Hepatocyte (in vitro differentiated cells): ENCODE results near the gene CCDC174. TPM values are rescaled to one million over a fixed set of nuclear protein-coding genes. Genes with fewer than 3 reads are reported as not detected.

ENCODE experiments used
- DNase-seq: peaks from one replicate; pipeline ENCODE4 v3.0.0-alpha.2; 2016; ENCODE audit warnings: low spot score
- H2AFZ ChIP-seq: fragments of 200-600 bp; sonication (generic); 2 replicates; pipeline ENCODE4 v1.6.0; 2016; ENCODE audit warnings: antibody characterized with exemption, mild to moderate bottlenecking
- H3K27ac ChIP-seq: fragments of 200-600 bp; sonication (generic); 2 replicates; pipeline ENCODE4 v1.5.1; 2016; ENCODE audit warnings: mild to moderate bottlenecking
- H3K27me3 ChIP-seq: fragments of 200-600 bp; sonication (generic); 2 replicates; pipeline ENCODE4 v1.6.1; 2016
- H3K36me3 ChIP-seq: fragments of 200-600 bp; sonication (generic); replicated peaks from 2 replicates; pipeline ENCODE4 v1.5.1; 2016; ENCODE audit warnings: low read depth; ENCODE audit not compliant: insufficient read depth
- H3K4me1 ChIP-seq: fragments of 200-600 bp; sonication (generic); 2 replicates; pipeline ENCODE4 v1.5.1; 2016; ENCODE audit warnings: mild to moderate bottlenecking, moderate library complexity; ENCODE audit not compliant: insufficient read depth
- H3K4me2 ChIP-seq: fragments of 200-600 bp; sonication (generic); 2 replicates; pipeline ENCODE4 v1.6.0; 2016
- H3K4me3 ChIP-seq: fragments of 200-600 bp; sonication (generic); 2 replicates; pipeline ENCODE4 v1.5.1; 2016; ENCODE audit warnings: mild to moderate bottlenecking
- H3K79me2 ChIP-seq: fragments of 200-600 bp; sonication (generic); 2 replicates; pipeline ENCODE4 v1.6.0; 2017; ENCODE audit warnings: mild to moderate bottlenecking
- H3K9me2 ChIP-seq: fragments of 200-600 bp; sonication (generic); replicated peaks from 2 replicates; pipeline ENCODE4 v1.6.0; 2017; ENCODE audit warnings: mild to moderate bottlenecking; ENCODE audit not compliant: insufficient read depth
- H3K9me3 ChIP-seq: fragments of 200-600 bp; sonication (generic); 2 replicates; pipeline ENCODE4 v1.5.1; 2016; ENCODE audit warnings: low read depth, mild to moderate bottlenecking
- H4K20me1 ChIP-seq: fragments of 200-600 bp; sonication (generic); 2 replicates; pipeline ENCODE4 v1.6.0; 2016; ENCODE audit warnings: mild to moderate bottlenecking; ENCODE audit not compliant: insufficient read depth, poor library complexity, severe bottlenecking
- CTCF ChIP-seq: fragments of 200-600 bp; sonication (generic); IDR thresholded peaks from 2 replicates; pipeline ENCODE4 v1.5.1; 2016; ENCODE audit warnings: antibody characterized with exemption, mild to moderate bottlenecking; ENCODE audit not compliant: poor library complexity
- EZH2 ChIP-seq: fragments of 200-600 bp; sonication (generic); IDR thresholded peaks from 2 replicates; pipeline ENCODE4 v1.6.1; 2016; ENCODE audit warnings: antibody characterized with exemption, mild to moderate bottlenecking, borderline replicate concordance
- EZH2phosphoT487 ChIP-seq: fragments of 200-600 bp; sonication (generic); IDR thresholded peaks from one replicate; pipeline ENCODE4 v1.6.1; 2018; ENCODE audit warnings: antibody characterized with exemption, mild to moderate bottlenecking, low read depth, moderate library complexity; ENCODE audit not compliant: unreplicated experiment, severe bottlenecking
- WGBS: methylation state at CpG from one replicate; pipeline ENCODE4 v1.1.6; 2016; ENCODE audit warnings: low lambda C conversion rate; ENCODE audit errors: missing lambda C conversion rate; 5-methylcytosine and 5-hydroxymethylcytosine counted together
- polyA plus RNA-seq: library from polyadenylated mRNA; unstranded; fragments of >200 nt; fragmentation: Nextera tagmentation; extraction: Ambion mirVana; gene quantifications from 2 replicates; pipeline ENCODE4 v1.2.1, GENCODE V29; 2016
- total RNA-seq: library from RNA; depleted of rRNA; stranded (reverse); fragments of >200 nt; gene quantifications from 2 replicates; pipeline ENCODE4 v1.2.3, GENCODE V29; 2014

The CCDC174 gene
- total and polyA plus RNA-seq, 2 experiments from 2014 or later = 18.6 to 23.6 TPM

DNA sequence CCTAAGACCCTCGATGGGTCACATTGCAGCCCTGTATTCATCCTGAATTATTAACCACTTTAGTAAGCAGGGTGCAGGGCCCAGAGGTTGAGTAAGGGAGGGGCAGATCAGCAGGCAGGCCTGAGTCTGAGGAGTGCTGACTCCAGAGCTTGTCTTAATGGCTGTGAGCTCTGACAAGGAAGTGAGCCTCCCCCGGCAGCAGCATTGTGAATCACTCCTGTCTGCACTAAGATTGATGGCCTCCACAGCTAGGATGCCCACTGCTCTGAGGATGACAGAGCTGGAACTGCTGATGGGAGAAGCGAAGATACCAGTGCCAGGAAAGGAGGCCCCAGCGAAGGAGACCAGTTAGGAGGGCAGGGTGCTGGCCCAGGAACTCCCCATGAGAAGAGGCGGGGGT is 46.5 kb upstream of the CCDC174 start:
- no peak for TF ChIP-seq EZH2phosphoT487
- no peak for TF ChIP-seq CTCF
- no peak for TF ChIP-seq EZH2

DNA sequence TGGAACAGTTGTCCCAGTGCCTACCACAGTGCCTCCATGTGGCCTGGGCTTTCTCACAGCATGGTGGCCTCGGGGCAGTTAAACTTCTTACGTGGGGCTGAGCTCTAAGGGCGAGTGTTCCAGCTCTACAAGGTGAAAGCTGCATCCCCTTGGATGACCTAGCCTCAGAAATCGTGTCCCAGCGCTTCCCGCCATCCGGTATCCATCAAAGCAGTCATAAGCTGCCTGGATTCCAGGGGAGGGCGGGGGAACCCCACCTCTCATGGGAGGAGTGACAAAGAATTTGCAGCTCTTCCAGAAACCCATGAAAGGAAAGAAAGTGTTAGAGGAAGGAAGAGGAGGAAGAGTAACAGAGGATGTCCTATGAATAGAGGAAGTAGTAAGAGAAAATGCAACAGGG is 45.8 kb upstream of the CCDC174 start:
- peaks cover 36% of the 10 kb centered on the region for H3K27me3 ChIP-seq

More for the DNA sequence above, 46.5 kb upstream of the CCDC174 start:
- DNase-seq = peak; percentile 46
- no peaks in the 10 kb centered on the region for H3K9me3 ChIP-seq
- no peak overlapping the region for H3K4me2 ChIP-seq
- H3K4me1 ChIP-seq = peaks cover 8% of the 10 kb centered on the region
- no peak overlapping the region for H2AFZ ChIP-seq
- no peaks in the 10 kb centered on the region for H3K79me2 ChIP-seq
- no peaks in the 10 kb centered on the region for H3K9me2 ChIP-seq
- H3K27me3 ChIP-seq = peaks cover 41% of the 10 kb centered on the region
- no peak overlapping the region for H3K27ac ChIP-seq
- 78% methylated on average over 5 of the region's 5 CpGs for WGBS
- no peaks in the 10 kb centered on the region for H4K20me1 ChIP-seq
- H3K36me3 ChIP-seq = no peaks in the 10 kb centered on the region
- H3K4me3 ChIP-seq = no peak overlapping the region

DNA sequence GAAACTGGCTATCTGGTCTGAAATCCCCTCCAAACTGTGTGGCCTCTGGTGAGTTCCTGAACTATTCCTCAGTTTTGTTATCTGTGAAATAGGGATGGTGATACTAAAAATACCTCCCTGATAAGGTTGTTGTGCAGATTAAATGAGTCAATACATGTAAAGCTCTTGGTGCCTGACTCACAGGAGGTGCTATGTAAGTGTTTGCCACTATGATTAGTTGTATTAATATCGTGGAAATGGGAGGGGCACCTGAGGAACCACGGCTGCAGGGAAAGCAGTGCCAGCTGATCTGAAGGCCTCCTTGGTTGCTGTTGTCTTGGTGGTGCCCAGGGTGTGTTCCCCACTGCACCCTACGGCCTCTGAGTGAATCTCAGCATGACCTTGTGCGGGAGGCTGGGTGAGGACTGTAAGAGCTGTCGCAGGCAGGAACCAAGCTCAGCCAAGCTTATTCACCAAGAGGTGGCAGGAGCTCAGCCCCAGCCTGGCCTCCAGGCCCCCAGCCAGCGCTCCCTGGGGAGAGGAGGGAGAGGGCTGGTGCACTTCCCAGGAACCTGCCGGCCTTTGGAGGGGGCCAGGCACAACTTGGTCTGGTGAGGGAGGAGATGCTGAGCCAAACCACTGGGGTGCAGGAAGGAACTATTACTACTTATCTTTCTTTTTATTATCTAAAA is 44.8 kb upstream of the CCDC174 start:
- no peak overlapping the region for H2AFZ ChIP-seq
- no peak overlapping the region for H3K4me2 ChIP-seq
- no peaks in the 10 kb centered on the region for H3K9me2 ChIP-seq
- H3K27ac ChIP-seq = no peak overlapping the region
- no peaks in the 10 kb centered on the region for H3K9me3 ChIP-seq
- no peaks in the 10 kb centered on the region for H3K36me3 ChIP-seq
- no peak for DNase-seq
- no peak overlapping the region for H3K4me3 ChIP-seq
- H3K4me1 ChIP-seq = peaks cover 7% of the 10 kb centered on the region
- peaks cover 26% of the 10 kb centered on the region for H3K27me3 ChIP-seq
- no peaks in the 10 kb centered on the region for H3K79me2 ChIP-seq
- TF ChIP-seq CTCF (no peak), EZH2 (no peak), EZH2phosphoT487 (no peak)
- 64% methylated on average over 7 of the region's 7 CpGs for WGBS
- H4K20me1 ChIP-seq = no peaks in the 10 kb centered on the region

More for the DNA sequence above, 45.8 kb upstream of the CCDC174 start:
- no peak for TF ChIP-seq EZH2
- TF ChIP-seq EZH2phosphoT487 = no peak
- TF ChIP-seq CTCF = no peak
- H3K79me2 ChIP-seq = no peaks in the 10 kb centered on the region
- no peak for DNase-seq
- H3K4me3 ChIP-seq = no peak overlapping the region
- H3K27ac ChIP-seq = no peak overlapping the region
- no peak overlapping the region for H3K4me2 ChIP-seq
- no peaks in the 10 kb centered on the region for H4K20me1 ChIP-seq
- H3K4me1 ChIP-seq = peaks cover 8% of the 10 kb centered on the region
- no peaks in the 10 kb centered on the region for H3K9me3 ChIP-seq
- no peaks in the 10 kb centered on the region for H3K9me2 ChIP-seq
- WGBS = 62% methylated on average over 8 of the region's 8 CpGs
- no peak overlapping the region for H2AFZ ChIP-seq
- H3K36me3 ChIP-seq = no peaks in the 10 kb centered on the region
